HG02943 (cell line): ENCODE measurements around the gene FAP.

Experiments used
- ATAC-seq: cut with Tn5 transposase; IDR thresholded peaks from one replicate; pipeline ENCODE4 v1.9.1; 2021; ENCODE audit warnings: mild to moderate bottlenecking, low read depth, moderate library complexity; ENCODE audit not compliant: unreplicated experiment

FAP gene

DNA sequence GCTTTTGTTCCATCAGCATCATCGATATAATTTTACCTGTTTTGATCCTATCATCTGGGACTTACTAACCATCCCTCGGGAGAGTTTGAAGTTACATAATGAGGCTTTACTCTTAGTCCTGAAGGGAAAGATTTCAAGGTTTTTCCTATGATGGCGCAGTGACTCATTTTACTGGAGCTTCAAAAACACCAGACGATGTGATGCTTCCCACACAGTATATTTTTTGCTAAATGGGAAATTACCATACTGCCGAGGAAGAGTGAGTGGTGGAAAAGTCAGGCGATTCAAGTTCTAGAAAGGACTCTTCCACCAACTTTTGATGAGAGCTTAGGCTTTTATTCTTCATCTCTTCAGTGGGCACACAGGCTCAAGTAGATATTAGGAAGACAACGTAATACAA lies 46.6 kb downstream of the FAP start:
- no peak for ATAC-seq

- no peak for ATAC-seq
These were observed 54.8 kb downstream of the FAP start for GRCh38 chr2:162188451-162188850.

DNA sequence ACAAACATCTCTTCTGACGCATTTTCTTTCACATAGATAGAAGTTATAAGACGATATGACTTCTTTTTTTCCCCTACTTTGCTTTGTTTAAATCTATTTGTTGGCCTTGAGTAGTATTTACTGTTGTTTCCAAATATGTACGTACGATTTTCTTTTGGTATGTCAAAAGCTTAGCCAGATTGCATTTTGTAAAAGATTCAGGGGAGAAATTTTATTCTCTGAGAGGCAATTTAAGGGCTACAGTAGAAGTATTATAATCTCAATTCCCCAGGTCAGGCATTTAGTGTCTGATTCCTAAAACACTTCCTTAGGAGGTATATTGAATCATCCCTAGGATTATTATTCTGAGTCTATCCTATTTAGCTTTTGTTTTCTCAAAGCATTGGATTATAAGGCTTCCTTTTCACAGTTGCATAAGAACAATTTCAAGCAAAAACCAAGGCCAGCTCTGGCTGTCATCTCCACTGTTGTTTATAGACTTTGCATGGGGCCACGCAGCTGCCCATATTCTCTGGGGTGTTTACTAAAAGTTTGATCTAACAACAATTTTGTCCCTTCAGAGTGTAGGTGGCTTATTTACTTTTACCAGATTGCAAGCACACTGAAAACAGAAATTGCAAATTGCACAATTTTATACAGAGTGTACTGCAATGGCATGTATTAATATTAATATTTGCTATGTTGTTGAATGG lies 57.6 kb downstream of the FAP start:
- no peak for ATAC-seq

GRCh38 chr2:162184821-162185450 lies 58.3 kb downstream of the FAP start:
- ATAC-seq, result no peak

GRCh38 chr2:162184359-162184758 lies 58.9 kb downstream of the FAP start:
- no peak for ATAC-seq

DNA sequence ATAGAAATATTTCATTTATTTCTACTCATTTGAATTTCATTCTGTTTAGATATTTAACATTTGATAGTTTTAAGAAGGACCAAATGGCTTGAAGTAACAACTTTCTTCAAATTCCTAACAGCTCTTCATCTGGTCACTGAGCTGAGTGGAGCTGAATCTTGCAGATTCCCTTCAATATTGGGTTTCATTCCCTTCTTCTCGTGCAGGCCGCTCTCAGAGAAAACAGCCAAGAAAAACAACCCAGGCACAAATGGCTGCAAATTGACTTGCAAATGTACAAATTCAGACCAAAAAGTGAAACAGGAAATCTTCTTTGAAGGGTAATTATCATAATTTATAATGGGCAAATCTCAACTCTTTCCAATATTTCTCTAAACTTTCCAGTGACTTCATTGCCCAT lies 60.9 kb downstream of the FAP start:
- no peak for ATAC-seq

DNA sequence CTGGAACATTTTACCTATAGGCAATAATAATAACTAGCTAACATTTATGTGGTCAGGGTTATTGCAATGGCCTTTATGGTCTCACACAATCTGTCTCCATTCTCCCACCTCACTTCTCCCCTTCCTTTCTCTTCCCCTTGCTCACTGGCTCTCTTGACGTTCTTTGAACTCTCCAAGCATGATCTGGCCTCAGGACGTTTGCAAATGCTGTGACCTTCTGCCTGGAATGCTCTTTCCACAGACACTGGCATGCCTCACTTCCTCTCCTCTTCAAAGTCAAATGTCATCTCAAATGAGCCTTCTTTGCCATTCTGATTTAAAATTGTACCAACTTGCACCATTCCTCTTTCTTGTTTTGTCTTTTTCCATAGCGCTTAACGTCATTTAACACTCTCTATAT lies 65.9 kb downstream of the FAP start:
- ATAC-seq, result no peak

GRCh38 chr2:162175714-162176113 lies 67.5 kb downstream of the FAP start:
- no peak for ATAC-seq

GRCh38 chr2:162174746-162175145 lies 68.5 kb downstream of the FAP start:
- no peak for ATAC-seq

GRCh38 chr2:162172802-162173370 lies 70.4 kb downstream of the FAP start:
- ATAC-seq, result no peak

DNA sequence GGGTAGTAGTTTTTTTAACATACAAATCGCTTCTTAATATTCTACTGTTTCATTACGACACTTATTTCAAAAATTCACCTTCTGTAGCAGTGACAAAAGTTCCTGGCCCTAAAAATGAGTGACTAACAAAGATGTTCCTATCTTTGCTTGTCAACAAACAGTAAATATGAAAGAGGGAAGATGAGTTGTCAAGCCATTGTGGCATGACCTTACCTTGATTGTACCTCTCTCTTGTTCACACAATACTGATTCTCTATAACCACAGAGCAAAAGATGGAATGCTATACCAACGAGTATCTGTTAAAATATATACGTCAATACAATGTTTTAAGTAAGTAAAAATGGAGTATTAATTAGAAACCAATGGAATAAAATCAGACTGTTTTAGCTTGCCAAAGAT lies 76.5 kb downstream of the FAP start:
- no peak for ATAC-seq

- ATAC-seq, result no peak
These were observed 77.1 kb downstream of the FAP start for GRCh38 chr2:162166174-162166573.

DNA sequence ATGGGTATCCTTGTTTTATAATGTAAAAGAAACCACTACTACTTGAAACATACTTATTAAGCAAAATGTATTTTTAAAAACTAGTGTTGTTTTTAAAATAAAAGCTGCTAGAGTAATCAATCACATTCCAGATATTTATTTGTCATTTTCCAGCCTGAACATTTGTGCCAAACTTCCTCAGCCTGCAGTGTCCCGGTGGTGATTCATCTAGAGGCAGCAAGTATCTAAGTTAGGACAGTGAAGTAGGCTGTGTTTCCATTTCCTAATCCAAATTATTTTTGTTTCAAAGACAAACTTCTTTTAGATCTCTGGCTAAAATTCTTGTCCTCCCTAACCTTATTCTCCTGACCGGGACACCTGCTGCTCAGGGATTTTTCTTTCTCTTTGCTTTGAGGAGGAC lies 78.4 kb downstream of the FAP start:
- no peak for ATAC-seq

DNA sequence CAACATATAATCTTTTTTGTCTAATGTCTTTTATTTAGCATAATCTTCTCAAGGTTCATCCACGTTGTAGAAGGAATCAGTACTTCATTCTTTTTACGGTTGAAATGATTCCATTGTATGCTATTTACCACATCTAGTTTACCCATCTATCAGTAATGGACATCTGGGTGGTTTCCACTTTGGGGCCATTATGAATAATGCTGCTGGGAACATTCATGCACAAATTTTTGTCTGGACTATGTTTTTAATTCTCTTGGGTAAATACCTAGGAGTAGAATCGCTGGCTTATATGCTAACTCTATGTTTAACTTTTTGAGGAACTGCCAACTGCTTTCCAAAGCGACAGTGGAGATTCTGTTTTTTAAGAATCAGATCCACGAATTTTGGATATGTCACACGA lies 83.8 kb downstream of the FAP start:
- ATAC-seq, result no peak

DNA sequence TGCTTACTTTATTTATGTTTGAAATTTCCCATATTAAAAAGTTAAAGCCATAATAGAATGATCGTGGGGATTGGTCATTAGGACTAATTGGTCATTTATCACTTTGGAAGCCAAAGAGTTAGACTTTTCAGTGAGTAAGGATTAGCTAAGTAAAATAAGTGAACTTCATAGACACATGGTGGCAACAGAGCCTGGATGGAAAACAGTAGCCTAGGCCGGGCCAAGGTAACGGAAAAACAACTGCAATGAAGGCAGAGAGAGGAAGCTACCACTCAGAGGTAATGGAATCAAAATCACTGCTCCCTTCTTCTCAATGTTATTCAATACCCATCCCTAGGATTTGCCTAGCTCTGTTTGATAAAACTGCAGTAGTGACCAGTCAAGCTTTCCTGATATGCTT lies 87.1 kb downstream of the FAP start:
- ATAC-seq, result no peak

- no peak for ATAC-seq
These were observed 88.2 kb downstream of the FAP start for GRCh38 chr2:162155093-162155492.

- peak; percentile 92 for ATAC-seq
These were observed 89.5 kb downstream of the FAP start for GRCh38 chr2:162153608-162154224.

- ATAC-seq, result no peak
These were observed 91.1 kb downstream of the FAP start, which contains the start of gene GCG for GRCh38 chr2:162152147-162152546. Gene GCG, minus strand, starts transcription at chr2:162152247. Its CDS starts 3,069 bp downstream, at chr2:162149178.

GRCh38 chr2:162149940-162150339 lies 93.3 kb downstream of the FAP start:
- ATAC-seq, result no peak

DNA sequence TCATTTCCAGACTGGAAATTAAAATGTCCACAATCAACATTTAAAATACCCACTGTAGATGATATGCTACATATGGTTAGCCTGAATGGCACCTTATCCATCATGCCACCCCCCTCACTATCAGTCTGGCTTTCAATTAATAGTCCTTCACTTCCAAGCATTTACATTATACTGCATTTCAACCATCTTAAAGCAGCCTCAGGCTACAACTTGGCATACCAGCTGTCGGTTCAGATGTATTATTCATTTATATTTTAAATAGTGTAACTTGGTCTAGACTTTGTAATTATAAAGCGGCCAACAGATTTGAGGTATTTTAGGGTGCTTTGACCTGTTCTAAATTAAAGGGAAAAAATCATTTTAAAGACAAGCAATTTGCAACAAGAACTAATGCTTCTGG lies 93.8 kb downstream of the FAP start:
- no peak for ATAC-seq

DNA sequence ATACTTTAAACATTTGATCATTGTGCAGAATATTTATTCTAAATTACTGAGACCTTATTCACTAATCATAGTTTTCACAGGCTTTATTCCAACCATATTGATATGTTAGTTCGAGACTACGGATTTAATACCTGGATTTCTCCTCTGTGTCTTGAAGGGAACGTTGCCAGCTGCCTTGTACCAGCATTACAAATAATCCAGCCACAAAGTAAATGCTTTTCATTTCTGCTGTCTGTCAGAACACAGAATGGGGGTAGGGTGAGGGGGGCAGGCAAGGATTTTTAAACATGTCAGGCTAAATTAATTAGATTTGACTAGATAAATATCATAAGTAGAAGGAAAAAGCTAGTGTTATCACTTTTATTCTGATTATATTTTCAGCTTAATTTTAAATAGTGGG lies 94.3 kb downstream of the FAP start:
- no peak for ATAC-seq

GRCh38 chr2:162143969-162144368 lies 99.3 kb downstream of the FAP start:
- ATAC-seq, result no peak
